SK-N-SH (cell line): Measurements from ENCODE around the gene ZNF775. TPM values are rescaled to one million over a fixed set of nuclear protein-coding genes. Genes with fewer than 3 reads are reported as not detected.

Experiments used
- CTCF ChIA-PET: fragments of 300-600, 350-600 bp; formaldehyde crosslinking; extraction: SDS; loops from one replicate; lab custom pipeline; 2021; lab: Yijun Ruan, JAX
- POLR2A ChIA-PET: fragments of 350-600 bp; sonication (Branson Sonifier 250); formaldehyde crosslinking; extraction: SDS; loops from one replicate; lab custom pipeline; 2020; ENCODE audit warnings: antibody characterized with exemption, inconsistent platforms; lab: Yijun Ruan, JAX
- DNase-seq: peaks from one replicate; pipeline ENCODE4 v3.0.0; 2012
- H2AFZ ChIP-seq: fragments of 200-600 bp; sonication (generic); 2 replicates; pipeline ENCODE4 v1.8.1; 2016; ENCODE audit warnings: antibody characterized with exemption, mild to moderate bottlenecking, low read depth
- H3F3A ChIP-seq: fragments of 200-600 bp; sonication (generic); replicated peaks from 2 replicates; pipeline ENCODE3; 2016; ENCODE audit warnings: antibody characterized with exemption, mild to moderate bottlenecking; ENCODE audit not compliant: insufficient read depth
- H3K27ac ChIP-seq, 2 experiments: fragments of 200-500 bp in 1 of 2; fragments of 200-600 bp in 1 of 2; sonication (Bioruptor generic) in 1 of 2; sonication (generic), shearing (Covaris generic) in 1 of 2; 2 replicates each; pipeline versions ENCODE4 v1.5.1 to v1.6.1; 2014 to 2016; ENCODE audit warnings: low read depth in 2 of 2, inconsistent platforms in 1 of 2, low read length in 1 of 2, mild to moderate bottlenecking in 1 of 2, mixed read lengths in 1 of 2
- H3K27me3 ChIP-seq: fragments of 200-600 bp; sonication (generic), shearing (Covaris generic); 2 replicates; pipeline ENCODE4 v1.6.1; 2016; ENCODE audit warnings: mixed run types; ENCODE audit not compliant: insufficient read depth
- H3K36me3 ChIP-seq, 2 experiments: fragments of 200-500 bp in 1 of 2; fragments of 200-600 bp in 1 of 2; sonication (Bioruptor generic) in 1 of 2; sonication (generic) in 1 of 2; replicated peaks in 1 of 2; 2 replicates each; pipeline versions ENCODE3 to v1.5.1; 2014 to 2016; ENCODE audit warnings: low read length in 1 of 2, mild to moderate bottlenecking in 1 of 2; ENCODE audit not compliant: insufficient read depth in 2 of 2, control insufficient read depth in 1 of 2
- H3K4me1 ChIP-seq, 2 experiments: fragments of 200-500 bp in 1 of 2; fragments of 200-600 bp in 1 of 2; sonication (Bioruptor generic) in 1 of 2; sonication (generic), shearing (Covaris generic) in 1 of 2; 2 replicates each; pipeline versions ENCODE4 v1.5.1 to v1.6.1; 2014 to 2016; ENCODE audit warnings: low read depth in 1 of 2, low read length in 1 of 2, mixed run types in 1 of 2; ENCODE audit not compliant: insufficient read depth in 2 of 2, control insufficient read depth in 1 of 2
- H3K4me2 ChIP-seq: fragments of 200-600 bp; sonication (generic), shearing (Covaris generic); 2 replicates; pipeline ENCODE4 v1.6.1; 2017; ENCODE audit warnings: mixed run types
- H3K4me3 ChIP-seq, 2 experiments: fragments of 200-500 bp in 1 of 2; fragments of 200-600 bp in 1 of 2; sonication (Bioruptor generic) in 1 of 2; sonication (generic), shearing (Covaris generic) in 1 of 2; 2 replicates each; pipeline versions ENCODE4 v1.5.1 to v1.8.1; 2014 to 2016; ENCODE audit warnings: low read depth in 2 of 2, inconsistent platforms in 1 of 2, low read length in 1 of 2, mild to moderate bottlenecking in 1 of 2, mixed read lengths in 1 of 2, moderate library complexity in 1 of 2
- H3K79me2 ChIP-seq: fragments of 200-600 bp; sonication (generic); 2 replicates; pipeline ENCODE4 v1.8.1; 2017; ENCODE audit warnings: mild to moderate bottlenecking; ENCODE audit not compliant: insufficient read depth
- H3K9ac ChIP-seq: fragments of 200-600 bp; sonication (generic); 2 replicates; pipeline ENCODE4 v1.6.1; 2017; ENCODE audit warnings: mixed run types
- H3K9me2 ChIP-seq: fragments of 200-600 bp; sonication (generic); 2 replicates; pipeline ENCODE4 v1.6.1; 2017; ENCODE audit warnings: mixed run types
- H3K9me3 ChIP-seq: fragments of 200-600 bp; sonication (generic); 2 replicates; pipeline ENCODE4 v1.6.1; 2017; ENCODE audit warnings: mixed run types, mild to moderate bottlenecking, moderate library complexity
- H4K20me1 ChIP-seq: fragments of 200-600 bp; sonication (generic); 2 replicates; pipeline ENCODE4 v1.6.1; 2017; ENCODE audit warnings: mild to moderate bottlenecking, mixed run types; ENCODE audit not compliant: insufficient read depth
- EZH2phosphoT487 ChIP-seq: fragments of 200-600 bp; sonication (generic); IDR thresholded peaks from 2 replicates; pipeline ENCODE4 v1.6.1; 2017; ENCODE audit warnings: low read depth, mixed run types, mild to moderate bottlenecking, antibody characterized with exemption, moderate library complexity, borderline replicate concordance
- FOSL2 ChIP-seq: IDR thresholded peaks from 2 replicates; pipeline ENCODE4 v1.4.0; 2012; ENCODE audit warnings: low read depth, mild to moderate bottlenecking, moderate library complexity, borderline replicate concordance
- FOXM1 ChIP-seq: IDR thresholded peaks from 2 replicates; pipeline ENCODE4 v1.4.0; 2012; ENCODE audit warnings: low read depth, mild to moderate bottlenecking
- GATA2 ChIP-seq: sonication (generic); formaldehyde crosslinking; IDR thresholded peaks from 2 replicates; pipeline ENCODE4 v1.5.0; 2020; ENCODE audit warnings: mild to moderate bottlenecking, missing genetic modification reagents
- MEF2A ChIP-seq: IDR thresholded peaks from 2 replicates; pipeline ENCODE4 v1.4.0; 2012; ENCODE audit warnings: low read depth, borderline replicate concordance
- MXI1 ChIP-seq: IDR thresholded peaks from 2 replicates; pipeline ENCODE4 v1.6.1; 2012; ENCODE audit warnings: mild to moderate bottlenecking, low read depth, low read length, improper control_type of control experiment
- POLR2AphosphoS5 ChIP-seq: IDR thresholded peaks from 2 replicates; pipeline ENCODE4 v1.6.1; 2012; ENCODE audit warnings: low read depth, low read length
- RAD21 ChIP-seq: IDR thresholded peaks from 2 replicates; pipeline ENCODE4 v1.6.1; 2012; ENCODE audit warnings: mild to moderate bottlenecking, low read length
- RXRA ChIP-seq: IDR thresholded peaks from 2 replicates; pipeline ENCODE4 v1.4.0; 2012; ENCODE audit warnings: low read depth, mild to moderate bottlenecking, borderline replicate concordance
- SIN3A ChIP-seq: IDR thresholded peaks from 2 replicates; pipeline ENCODE4 v1.6.1; 2012; ENCODE audit warnings: low read depth, mild to moderate bottlenecking, low read length, moderate library complexity, borderline replicate concordance
- TAF1 ChIP-seq: IDR thresholded peaks from 2 replicates; pipeline ENCODE4 v1.6.1; 2012; ENCODE audit warnings: low read depth, mild to moderate bottlenecking, low read length, moderate library complexity, borderline replicate concordance
- TEAD4 ChIP-seq: IDR thresholded peaks from 2 replicates; pipeline ENCODE4 v1.4.0; 2012; ENCODE audit warnings: mild to moderate bottlenecking, borderline replicate concordance; ENCODE audit not compliant: insufficient read depth
- YY1 ChIP-seq: IDR thresholded peaks from 2 replicates; pipeline ENCODE4 v1.4.0; 2012; ENCODE audit warnings: low read depth, mild to moderate bottlenecking
- WGBS: methylation state at CpG from one replicate; pipeline ENCODE4 v1.1.6; 2017; ENCODE audit warnings: low lambda C conversion rate; 5-methylcytosine and 5-hydroxymethylcytosine counted together
- polyA plus RNA-seq, 3 experiments: library from polyadenylated mRNA; depleted of rRNA; stranded (reverse); fragments of >200 nt; gene quantifications; 2 replicates each; pipeline ENCODE4 v1.2.3, GENCODE V29; 2012
- TF ChIP-seq, protein P1 (sequence below): IDR thresholded peaks from 2 replicates; pipeline ENCODE4 v1.6.1; 2012; ENCODE audit warnings: mild to moderate bottlenecking, low read depth, low read length, moderate library complexity
- TF ChIP-seq, protein P2 (sequence below): IDR thresholded peaks from 2 replicates; pipeline ENCODE4 v1.4.0; 2012; ENCODE audit warnings: low read depth
- TF ChIP-seq, protein P3 (sequence below): fragments of 150-350 bp; IDR thresholded peaks from 2 replicates; pipeline ENCODE4 v1.6.1; 2016; ENCODE audit warnings: mild to moderate bottlenecking, low read depth, low read length

ZNF775 gene
- polyA plus RNA-seq, 1 of the 3 experiments (the other 2 are of a cell fraction) = 5.0 TPM

DNA sequence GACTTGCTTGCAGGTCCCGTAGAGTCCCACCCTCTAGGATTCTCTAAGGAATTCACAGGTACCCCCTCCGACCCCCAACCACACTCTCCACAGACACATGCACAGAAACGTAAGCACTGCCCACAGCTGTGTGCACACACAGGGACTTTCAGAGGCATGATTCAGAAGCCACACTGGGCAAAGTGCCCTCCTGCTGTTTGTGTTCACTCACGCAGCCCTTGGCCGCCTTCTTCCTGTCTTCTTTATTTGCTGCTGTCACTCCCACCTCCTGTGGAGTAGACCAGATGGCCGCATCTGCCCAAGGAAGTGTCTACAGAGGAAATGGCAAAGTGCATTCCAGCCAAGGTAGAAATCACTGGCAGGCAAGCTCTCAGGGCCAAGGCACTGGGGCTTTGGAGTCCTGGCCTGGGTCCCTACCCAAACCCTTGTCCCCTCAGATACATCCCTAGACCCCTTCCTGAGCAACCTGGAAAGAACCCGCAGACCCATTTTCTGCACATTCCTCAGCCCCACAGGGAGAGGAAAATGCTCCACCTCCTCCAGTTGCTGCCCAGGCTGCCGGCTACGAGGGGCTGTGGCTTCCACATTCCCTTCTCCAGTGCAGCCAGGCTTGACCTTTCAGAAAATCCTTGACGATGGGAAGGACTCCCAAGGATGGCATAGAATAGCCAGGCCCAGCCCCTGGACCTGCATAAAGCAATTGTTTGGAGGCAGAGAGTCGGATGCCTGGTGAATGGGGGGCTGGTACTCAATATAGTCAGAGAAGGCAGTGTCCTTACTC lies 49.7 kb downstream of the ZNF775 start (continued):
- TF ChIP-seq, protein P1, sequence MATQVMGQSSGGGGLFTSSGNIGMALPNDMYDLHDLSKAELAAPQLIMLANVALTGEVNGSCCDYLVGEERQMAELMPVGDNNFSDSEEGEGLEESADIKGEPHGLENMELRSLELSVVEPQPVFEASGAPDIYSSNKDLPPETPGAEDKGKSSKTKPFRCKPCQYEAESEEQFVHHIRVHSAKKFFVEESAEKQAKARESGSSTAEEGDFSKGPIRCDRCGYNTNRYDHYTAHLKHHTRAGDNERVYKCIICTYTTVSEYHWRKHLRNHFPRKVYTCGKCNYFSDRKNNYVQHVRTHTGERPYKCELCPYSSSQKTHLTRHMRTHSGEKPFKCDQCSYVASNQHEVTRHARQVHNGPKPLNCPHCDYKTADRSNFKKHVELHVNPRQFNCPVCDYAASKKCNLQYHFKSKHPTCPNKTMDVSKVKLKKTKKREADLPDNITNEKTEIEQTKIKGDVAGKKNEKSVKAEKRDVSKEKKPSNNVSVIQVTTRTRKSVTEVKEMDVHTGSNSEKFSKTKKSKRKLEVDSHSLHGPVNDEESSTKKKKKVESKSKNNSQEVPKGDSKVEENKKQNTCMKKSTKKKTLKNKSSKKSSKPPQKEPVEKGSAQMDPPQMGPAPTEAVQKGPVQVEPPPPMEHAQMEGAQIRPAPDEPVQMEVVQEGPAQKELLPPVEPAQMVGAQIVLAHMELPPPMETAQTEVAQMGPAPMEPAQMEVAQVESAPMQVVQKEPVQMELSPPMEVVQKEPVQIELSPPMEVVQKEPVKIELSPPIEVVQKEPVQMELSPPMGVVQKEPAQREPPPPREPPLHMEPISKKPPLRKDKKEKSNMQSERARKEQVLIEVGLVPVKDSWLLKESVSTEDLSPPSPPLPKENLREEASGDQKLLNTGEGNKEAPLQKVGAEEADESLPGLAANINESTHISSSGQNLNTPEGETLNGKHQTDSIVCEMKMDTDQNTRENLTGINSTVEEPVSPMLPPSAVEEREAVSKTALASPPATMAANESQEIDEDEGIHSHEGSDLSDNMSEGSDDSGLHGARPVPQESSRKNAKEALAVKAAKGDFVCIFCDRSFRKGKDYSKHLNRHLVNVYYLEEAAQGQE = no peak
- TF ChIP-seq, protein P2, sequence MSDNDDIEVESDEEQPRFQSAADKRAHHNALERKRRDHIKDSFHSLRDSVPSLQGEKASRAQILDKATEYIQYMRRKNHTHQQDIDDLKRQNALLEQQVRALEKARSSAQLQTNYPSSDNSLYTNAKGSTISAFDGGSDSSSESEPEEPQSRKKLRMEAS = peak; percentile 35; the same call in 1 of the 2 replicates
- TF ChIP-seq FOSL2 (peak; percentile 19; the same call in 1 of the 2 replicates), GATA2 (CRISPR knock-in tag) (no peak), MXI1 (no peak), EZH2phosphoT487 (no peak), SIN3A (no peak), MEF2A (no peak), POLR2AphosphoS5 (peak; percentile 33; the same call in 1 of the 2 replicates), TAF1 (no peak)

DNA sequence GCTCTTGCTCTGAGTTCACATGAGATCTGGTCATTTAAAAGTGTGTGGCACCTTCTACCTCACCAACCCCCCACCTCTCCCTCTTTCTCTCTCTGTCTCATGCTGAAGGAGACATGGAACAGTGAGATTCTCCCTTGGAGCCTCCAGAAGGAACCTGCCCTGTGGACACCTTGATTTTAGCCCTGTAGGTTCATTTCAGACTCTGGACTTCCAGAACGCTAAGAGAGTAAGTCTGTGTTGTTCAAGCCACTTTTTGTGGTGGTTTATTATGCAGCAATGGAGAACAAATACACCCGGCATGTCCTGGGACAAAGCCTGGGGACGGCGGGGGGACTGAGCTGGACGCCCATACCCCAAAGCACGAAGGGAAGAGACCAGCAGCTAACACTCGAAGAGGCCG lies 50.6 kb downstream of the ZNF775 start:
- Histone ChIP-seq H4K20me1 (no peaks in the 10 kb centered on the region), H3K4me3 (no peak overlapping the region), H2AFZ (no peak overlapping the region), H3K4me1 (peaks cover 0 to 11% of the 10 kb centered on the region in 2 experiments; a peak in 2 of 4 replicates), H3K4me2 (no peak overlapping the region), H3K27ac (no peak overlapping the region), H3K36me3 (no peaks in the 10 kb centered on the region)
- ChIA-PET POLR2A (no interaction called here), CTCF (interaction anchor here (1.3 to 5.0 kb wide), 3 partner anchors 8 to 19 kb away, joined by 4 to 20 read pairs (median 5); no protein-coding TSS in a partner anchor)
- TF ChIP-seq RXRA (no peak), YY1 (no peak), POLR2AphosphoS5 (no peak), MEF2A (no peak), RAD21 (no peak), GATA2 (CRISPR knock-in tag) (no peak), FOXM1 (no peak), TEAD4 (no peak), FOSL2 (no peak)
- TF ChIP-seq, protein P3, sequence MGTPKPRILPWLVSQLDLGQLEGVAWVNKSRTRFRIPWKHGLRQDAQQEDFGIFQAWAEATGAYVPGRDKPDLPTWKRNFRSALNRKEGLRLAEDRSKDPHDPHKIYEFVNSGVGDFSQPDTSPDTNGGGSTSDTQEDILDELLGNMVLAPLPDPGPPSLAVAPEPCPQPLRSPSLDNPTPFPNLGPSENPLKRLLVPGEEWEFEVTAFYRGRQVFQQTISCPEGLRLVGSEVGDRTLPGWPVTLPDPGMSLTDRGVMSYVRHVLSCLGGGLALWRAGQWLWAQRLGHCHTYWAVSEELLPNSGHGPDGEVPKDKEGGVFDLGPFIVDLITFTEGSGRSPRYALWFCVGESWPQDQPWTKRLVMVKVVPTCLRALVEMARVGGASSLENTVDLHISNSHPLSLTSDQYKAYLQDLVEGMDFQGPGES = no peak
- TF ChIP-seq, all 33 proteins: peak for 0
- no peaks in the 10 kb centered on the region for H3K79me2 ChIP-seq
- H3K9ac ChIP-seq = no peak overlapping the region
- peaks cover 19% of the 10 kb centered on the region for H3K27me3 ChIP-seq
- no peaks in the 10 kb centered on the region for H3K9me2 ChIP-seq
- H3K9me3 ChIP-seq = no peaks in the 10 kb centered on the region
- no peaks in the 10 kb centered on the region for H3F3A ChIP-seq
- WGBS = 60% methylated on average over 7 of the region's 8 CpGs
- DNase-seq = no peak
